ENCODE measurements around the gene NELL1. TPM values are rescaled to one million over a fixed set of nuclear protein-coding genes. Genes with fewer than 3 reads are reported as not detected.

The NELL1 gene
- total and polyA plus RNA-seq, 3 experiments from 2014 or later, result not detected

- H3K4me3 ChIP-seq (ENCODE audit: low read length), result no peak overlapping the region
- no peaks in the 10 kb centered on the region for H3K9me3 ChIP-seq (ENCODE audit: low read length)
- Mint-ChIP-seq H3K9me3 (no peaks in the 10 kb centered on the region), H3K4me3 (no peak overlapping the region), H3K36me3 (no peaks in the 10 kb centered on the region), H3K27ac (no peak overlapping the region), H3K4me1 (no peaks in the 10 kb centered on the region), H3K27me3 (peaks cover 10 to 16% of the 10 kb centered on the region in 2 donors)
- no peak overlapping the region for H3K27ac ChIP-seq (ENCODE audit: low read depth, low read length)
- POLR2A ChIA-PET, result no interaction called here
- H3K36me3 ChIP-seq (ENCODE audit: insufficient read depth, low read length), result no peaks in the 10 kb centered on the region
- H3K4me1 ChIP-seq (ENCODE audit: insufficient read depth, low read length), result no peaks in the 10 kb centered on the region
- DNase-seq, result no peak
- CTCF ChIA-PET, result no interaction called here
- H3K27me3 ChIP-seq (ENCODE audit: insufficient read depth, low read length, poor library complexity, severe bottlenecking), result no peaks in the 10 kb centered on the region
These were observed 17.1 kb upstream of the NELL1 start for GRCh38 chr11:20652150-20652806.

- H3K27me3 ChIP-seq (ENCODE audit: insufficient read depth, low read length, poor library complexity, severe bottlenecking), result no peaks in the 10 kb centered on the region
- ChIA-PET POLR2A (no interaction called here), CTCF (no interaction called here)
- no peaks in the 10 kb centered on the region for H3K4me1 ChIP-seq (ENCODE audit: insufficient read depth, low read length)
- H3K27ac Mint-ChIP-seq, result no peak overlapping the region
- H3K27me3 Mint-ChIP-seq, result peaks cover 10 to 19% of the 10 kb centered on the region in 2 donors
- H3K4me1 Mint-ChIP-seq, result no peaks in the 10 kb centered on the region
- no peaks in the 10 kb centered on the region for H3K9me3 Mint-ChIP-seq
- no peak overlapping the region for H3K4me3 ChIP-seq (ENCODE audit: low read length)
- H3K9me3 ChIP-seq (ENCODE audit: low read length), result no peaks in the 10 kb centered on the region
- DNase-seq, result no peak
- no peak overlapping the region for H3K4me3 Mint-ChIP-seq
- H3K36me3 Mint-ChIP-seq, result no peaks in the 10 kb centered on the region
- H3K36me3 ChIP-seq (ENCODE audit: insufficient read depth, low read length), result no peaks in the 10 kb centered on the region
- no peak overlapping the region for H3K27ac ChIP-seq (ENCODE audit: low read depth, low read length)
These were observed 15.3 kb upstream of the NELL1 start for GRCh38 chr11:20654038-20654437.

GRCh38 chr11:20656901-20657300, 12.5 kb upstream of the NELL1 start:
- ChIA-PET POLR2A (no interaction called here), CTCF (interaction anchor here (0.7 kb wide), 1 partner anchor 9 kb away, joined by 3 read pairs; no protein-coding TSS in a partner anchor)
- H3K9me3 Mint-ChIP-seq, result peaks cover 2 to 3% (median 2%) of the 10 kb centered on the region in 5 donors
- no peak overlapping the region for H3K4me3 Mint-ChIP-seq
- no peaks in the 10 kb centered on the region for H3K27me3 ChIP-seq (ENCODE audit: insufficient read depth, low read length, poor library complexity, severe bottlenecking)
- no peak overlapping the region for H3K4me3 ChIP-seq (ENCODE audit: low read length)
- no peaks in the 10 kb centered on the region for H3K4me1 ChIP-seq (ENCODE audit: insufficient read depth, low read length)
- no peaks in the 10 kb centered on the region for H3K4me1 Mint-ChIP-seq
- no peaks in the 10 kb centered on the region for H3K36me3 ChIP-seq (ENCODE audit: insufficient read depth, low read length)
- H3K36me3 Mint-ChIP-seq, result no peaks in the 10 kb centered on the region
- no peaks in the 10 kb centered on the region for H3K9me3 ChIP-seq (ENCODE audit: low read length)
- peaks cover 10 to 19% of the 10 kb centered on the region in 2 donors for H3K27me3 Mint-ChIP-seq
- no peak overlapping the region for H3K27ac Mint-ChIP-seq
- H3K27ac ChIP-seq (ENCODE audit: low read depth, low read length), result no peak overlapping the region
- no peak for DNase-seq

- no peaks in the 10 kb centered on the region for H3K4me1 Mint-ChIP-seq
- H3K27me3 Mint-ChIP-seq, result peaks cover 8 to 21% of the 10 kb centered on the region in 2 donors
- Histone ChIP-seq H3K27me3 (ENCODE audit: insufficient read depth, low read length, poor library complexity, severe bottlenecking) (no peaks in the 10 kb centered on the region), H3K9me3 (ENCODE audit: low read length) (no peaks in the 10 kb centered on the region), H3K36me3 (ENCODE audit: insufficient read depth, low read length) (no peaks in the 10 kb centered on the region), H3K4me1 (ENCODE audit: insufficient read depth, low read length) (no peaks in the 10 kb centered on the region), H3K4me3 (ENCODE audit: low read length) (no peak overlapping the region), H3K27ac (ENCODE audit: low read depth, low read length) (no peak overlapping the region)
- H3K27ac Mint-ChIP-seq, result no peak overlapping the region
- H3K36me3 Mint-ChIP-seq, result no peaks in the 10 kb centered on the region
- POLR2A ChIA-PET, result no interaction called here
- H3K9me3 Mint-ChIP-seq, result peaks cover 2 to 12% (median 5%) of the 10 kb centered on the region in 5 donors
- no peak overlapping the region for H3K4me3 Mint-ChIP-seq
- no peak for DNase-seq
- CTCF ChIA-PET, result no interaction called here
These were observed 11.3 kb upstream of the NELL1 start for GRCh38 chr11:20658135-20658534.

DNA sequence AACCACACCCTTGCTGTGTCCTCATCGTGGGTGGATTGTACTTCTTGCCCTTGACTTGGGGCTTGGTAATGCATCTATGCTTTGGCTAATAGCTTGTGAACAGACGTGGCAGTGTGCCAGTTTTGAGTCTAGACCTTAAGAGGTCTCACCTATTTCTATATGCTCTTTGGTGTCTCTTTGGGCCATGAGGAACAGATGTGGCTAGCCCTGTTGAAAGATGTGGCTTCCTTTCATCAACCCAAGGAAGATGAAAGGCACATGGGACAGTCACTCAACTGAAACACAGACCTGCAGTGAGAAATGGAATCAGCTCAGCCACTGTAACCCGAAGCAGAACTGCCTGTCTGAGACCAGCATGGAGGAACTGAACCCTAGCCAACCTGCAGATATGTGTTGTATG, 7.9 kb upstream of the NELL1 start:
- no peaks in the 10 kb centered on the region for H3K36me3 ChIP-seq (ENCODE audit: insufficient read depth, low read length)

DNA sequence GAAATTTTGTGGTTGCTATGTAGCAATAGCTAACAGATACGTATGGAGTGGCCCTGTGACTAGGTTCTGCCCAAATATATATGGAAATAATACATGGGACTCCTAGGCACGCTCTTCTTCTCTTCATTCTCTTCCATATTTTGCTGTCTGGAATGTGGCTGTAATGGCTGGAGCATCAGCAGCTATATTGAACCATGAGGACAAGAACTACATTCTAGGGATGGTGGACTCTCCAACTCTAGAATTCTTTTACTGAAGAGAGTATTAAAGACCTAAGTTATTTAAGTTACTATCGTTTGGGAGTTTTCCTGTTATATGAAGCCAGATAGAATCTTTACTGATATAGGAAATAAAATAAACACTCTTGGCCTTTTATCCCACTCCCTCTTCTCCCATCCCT, 7.5 kb upstream of the NELL1 start:
- H3K9me3 ChIP-seq (ENCODE audit: low read length), result no peaks in the 10 kb centered on the region
- Mint-ChIP-seq H3K27me3 (peaks cover 9 to 34% of the 10 kb centered on the region in 2 donors), H3K9me3 (peaks cover 2 to 19% (median 5%) of the 10 kb centered on the region in 5 donors), H3K27ac (no peak overlapping the region), H3K36me3 (no peaks in the 10 kb centered on the region), H3K4me3 (no peak overlapping the region), H3K4me1 (no peaks in the 10 kb centered on the region)
- H3K27ac ChIP-seq (ENCODE audit: low read depth, low read length), result no peak overlapping the region
- CTCF ChIA-PET, result no interaction called here
- no peaks in the 10 kb centered on the region for H3K4me1 ChIP-seq (ENCODE audit: insufficient read depth, low read length)
- POLR2A ChIA-PET, result no interaction called here
- no peak overlapping the region for H3K4me3 ChIP-seq (ENCODE audit: low read length)
- H3K36me3 ChIP-seq (ENCODE audit: insufficient read depth, low read length), result no peaks in the 10 kb centered on the region
- H3K27me3 ChIP-seq (ENCODE audit: insufficient read depth, low read length, poor library complexity, severe bottlenecking), result no peaks in the 10 kb centered on the region
- no peak for DNase-seq

More for the DNA sequence above, 7.9 kb upstream of the NELL1 start:
- no peak overlapping the region for H3K4me3 Mint-ChIP-seq
- CTCF ChIA-PET, result no interaction called here
- Histone ChIP-seq H3K4me3 (ENCODE audit: low read length) (no peak overlapping the region), H3K9me3 (ENCODE audit: low read length) (no peaks in the 10 kb centered on the region), H3K27me3 (ENCODE audit: insufficient read depth, low read length, poor library complexity, severe bottlenecking) (no peaks in the 10 kb centered on the region), H3K27ac (ENCODE audit: low read depth, low read length) (no peak overlapping the region), H3K4me1 (ENCODE audit: insufficient read depth, low read length) (no peaks in the 10 kb centered on the region)
- H3K9me3 Mint-ChIP-seq, result peaks cover 2 to 16% (median 5%) of the 10 kb centered on the region in 5 donors
- POLR2A ChIA-PET, result no interaction called here
- no peak for DNase-seq
- H3K27me3 Mint-ChIP-seq, result peaks cover 5 to 34% of the 10 kb centered on the region in 2 donors
- H3K27ac Mint-ChIP-seq, result no peak overlapping the region
- no peaks in the 10 kb centered on the region for H3K36me3 Mint-ChIP-seq
- no peaks in the 10 kb centered on the region for H3K4me1 Mint-ChIP-seq

DNA sequence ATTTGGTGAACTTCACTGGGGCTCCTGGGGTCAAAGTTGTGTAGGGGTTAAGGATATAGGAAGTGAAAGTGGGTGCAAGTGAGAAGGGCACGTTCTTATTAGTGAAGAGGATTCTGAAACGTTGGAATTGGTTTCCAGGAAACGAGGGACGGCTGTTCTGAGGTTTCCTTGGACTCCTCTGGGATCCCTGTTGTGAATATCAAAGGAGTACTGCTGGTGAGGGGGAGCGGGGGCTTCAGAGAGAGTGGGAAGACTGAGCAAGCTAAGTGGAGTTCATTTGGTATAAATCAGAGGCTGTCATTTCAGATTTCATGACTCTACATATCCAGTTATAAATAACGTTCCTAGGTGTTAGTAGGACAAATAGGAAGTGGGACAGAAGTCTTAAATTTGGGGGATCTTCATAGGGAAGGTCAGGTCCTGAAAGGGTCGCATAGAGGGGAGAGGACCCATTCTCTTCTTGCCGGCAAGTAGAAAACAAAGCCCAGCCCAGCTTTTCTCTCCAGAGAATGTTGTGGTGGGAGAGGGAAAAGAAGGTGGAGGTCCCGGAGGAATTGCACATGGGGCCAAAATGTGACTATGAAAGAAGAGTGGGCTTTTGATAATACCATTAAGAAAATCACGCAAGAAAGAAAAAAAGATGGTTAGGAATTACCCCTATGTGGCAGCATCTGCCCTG, 1.1 kb upstream of the NELL1 start:
- peaks cover 0 to 14% (median 5%) of the 10 kb centered on the region in 3 donors for H3K4me1 Mint-ChIP-seq
- no peak overlapping the region for H3K4me3 ChIP-seq (ENCODE audit: low read length)
- H3K36me3 Mint-ChIP-seq, result no peaks in the 10 kb centered on the region
- no peaks in the 10 kb centered on the region for H3K9me3 ChIP-seq (ENCODE audit: low read length)
- H3K4me1 ChIP-seq (ENCODE audit: insufficient read depth, low read length), result no peaks in the 10 kb centered on the region
- peak overlapping the region in 3 of 7 donors; percentile 16 to 44 (median 17) for H3K4me3 Mint-ChIP-seq
- H3K9me3 Mint-ChIP-seq, result peaks cover 0 to 15% (median 3%) of the 10 kb centered on the region in 5 donors
- no peak for DNase-seq
- ChIA-PET POLR2A (no interaction called here), CTCF (no interaction called here)
- H3K27me3 Mint-ChIP-seq, result peaks cover 45 to 74% of the 10 kb centered on the region in 2 donors
- no peak overlapping the region for H3K27ac Mint-ChIP-seq
- H3K27me3 ChIP-seq (ENCODE audit: insufficient read depth, low read length, poor library complexity, severe bottlenecking), result peaks cover 5% of the 10 kb centered on the region
- no peaks in the 10 kb centered on the region for H3K36me3 ChIP-seq (ENCODE audit: insufficient read depth, low read length)
- no peak overlapping the region for H3K27ac ChIP-seq (ENCODE audit: low read depth, low read length)

DNA sequence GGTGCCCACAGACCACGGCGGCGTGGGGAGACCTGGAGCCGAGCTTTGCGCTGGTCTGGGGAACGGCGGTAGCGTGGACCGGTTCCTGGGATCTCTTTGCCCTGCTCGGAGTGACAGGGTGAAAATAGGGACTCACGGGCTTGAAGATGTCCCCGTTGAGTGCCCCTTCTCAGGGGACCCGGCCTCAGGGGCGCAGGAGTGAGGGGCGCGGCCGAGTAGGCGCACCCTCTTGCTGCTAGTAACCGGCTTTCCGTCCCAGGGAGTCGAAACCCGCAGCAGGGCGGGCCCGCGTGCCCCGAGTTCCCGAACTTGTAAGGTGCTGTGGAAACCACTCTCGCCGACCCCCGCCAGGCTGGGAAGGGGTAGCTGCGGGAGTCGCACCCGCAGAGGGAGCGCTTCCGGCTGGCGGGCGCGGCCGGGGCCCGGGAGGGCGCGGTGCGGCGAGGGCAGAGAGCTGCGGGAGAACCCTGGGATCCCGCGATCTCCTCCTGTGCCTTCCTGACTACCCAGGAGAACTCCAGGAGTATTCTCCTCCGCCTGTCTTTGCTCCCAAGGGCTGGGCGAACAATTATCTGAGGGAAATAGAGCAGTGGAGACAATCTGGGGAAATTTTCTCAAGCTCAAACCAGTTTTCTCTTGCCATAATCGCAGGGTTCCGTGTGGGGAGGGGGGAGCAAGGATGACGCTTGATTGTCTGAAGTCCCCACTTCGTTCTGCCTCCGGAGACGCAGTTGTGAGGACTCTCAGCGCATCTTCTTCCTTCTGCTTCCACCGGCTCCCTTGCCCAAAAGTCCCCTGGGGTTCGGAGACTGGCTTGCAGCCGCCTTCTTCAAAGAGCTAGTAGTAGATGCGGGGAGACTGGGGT, 666 bp downstream of the NELL1 start:
- peaks cover 5% of the 10 kb centered on the region for H3K27me3 ChIP-seq (ENCODE audit: insufficient read depth, low read length, poor library complexity, severe bottlenecking)
- H3K9me3 Mint-ChIP-seq, result peaks cover 0 to 15% (median 3%) of the 10 kb centered on the region in 5 donors
- POLR2A ChIA-PET, result no interaction called here

More for the DNA sequence above, 666 bp downstream of the NELL1 start:
- DNase-seq, result no peak
- Mint-ChIP-seq H3K4me3 (no peak overlapping the region), H3K4me1 (peaks cover 0 to 14% (median 5%) of the 10 kb centered on the region in 3 donors), H3K27ac (no peak overlapping the region), H3K27me3 (peaks cover 49 to 73% of the 10 kb centered on the region in 2 donors), H3K36me3 (no peaks in the 10 kb centered on the region)
- Histone ChIP-seq H3K36me3 (ENCODE audit: insufficient read depth, low read length) (no peaks in the 10 kb centered on the region), H3K27ac (ENCODE audit: low read depth, low read length) (no peak overlapping the region), H3K9me3 (ENCODE audit: low read length) (no peaks in the 10 kb centered on the region), H3K4me3 (ENCODE audit: low read length) (no peak overlapping the region), H3K4me1 (ENCODE audit: insufficient read depth, low read length) (no peaks in the 10 kb centered on the region)
- CTCF ChIA-PET, result no interaction called here

Measured in CD8-positive, alpha-beta memory T cell (primary cell).